ENCODE measurements around the gene OGDH. TPM values are rescaled to one million over a fixed set of nuclear protein-coding genes. Genes with fewer than 3 reads are reported as not detected.

The OGDH gene
- total RNA-seq, 1 donor from 2014 or later = 68.0 TPM

- Mint-ChIP-seq H3K27ac (ENCODE audit: unreplicated experiment) (peak overlapping the region; percentile 90), H3K4me3 (ENCODE audit: unreplicated experiment) (peak overlapping the region; percentile 12), H3K27me3 (ENCODE audit: unreplicated experiment) (no peaks in the 10 kb centered on the region), H3K4me1 (ENCODE audit: unreplicated experiment) (peaks cover 47% of the 10 kb centered on the region), H3K9me3 (ENCODE audit: unreplicated experiment) (no peaks in the 10 kb centered on the region), H3K36me3 (ENCODE audit: unreplicated experiment) (peaks cover 8% of the 10 kb centered on the region)
- DNase-seq (ENCODE audit: extremely low spot score, unreplicated experiment) = no peak
- no peak for TF ChIP-seq CTCF (IDR thresholded peaks at IDR 0.05)
Measured at GRCh38 chr7:44631458-44632115, 25.2 kb downstream of the OGDH start.

- TF ChIP-seq CTCF (IDR thresholded peaks at IDR 0.05) = no peak
- Mint-ChIP-seq H3K4me3 (ENCODE audit: unreplicated experiment) (no peak overlapping the region), H3K9me3 (ENCODE audit: unreplicated experiment) (no peaks in the 10 kb centered on the region), H3K4me1 (ENCODE audit: unreplicated experiment) (peaks cover 48% of the 10 kb centered on the region), H3K27me3 (ENCODE audit: unreplicated experiment) (no peaks in the 10 kb centered on the region), H3K36me3 (ENCODE audit: unreplicated experiment) (peaks cover 8% of the 10 kb centered on the region), H3K27ac (ENCODE audit: unreplicated experiment) (peak overlapping the region; percentile 90)
- DNase-seq (ENCODE audit: extremely low spot score, unreplicated experiment) = no peak
Measured at GRCh38 chr7:44632196-44632595, 25.8 kb downstream of the OGDH start.

GRCh38 chr7:44633254-44634186 is 27.1 kb downstream of the OGDH start:
- peaks cover 8% of the 10 kb centered on the region for H3K36me3 Mint-ChIP-seq (ENCODE audit: unreplicated experiment)
- H3K4me1 Mint-ChIP-seq (ENCODE audit: unreplicated experiment) = peaks cover 57% of the 10 kb centered on the region

GRCh38 chr7:44634187-44634838 is 27.9 kb downstream of the OGDH start:
- Mint-ChIP-seq H3K9me3 (ENCODE audit: unreplicated experiment) (no peaks in the 10 kb centered on the region), H3K27me3 (ENCODE audit: unreplicated experiment) (no peaks in the 10 kb centered on the region), H3K36me3 (ENCODE audit: unreplicated experiment) (peaks cover 4% of the 10 kb centered on the region), H3K4me3 (ENCODE audit: unreplicated experiment) (no peak overlapping the region), H3K4me1 (ENCODE audit: unreplicated experiment) (peaks cover 63% of the 10 kb centered on the region), H3K27ac (ENCODE audit: unreplicated experiment) (peak overlapping the region; percentile 85)
- no peak for DNase-seq (ENCODE audit: extremely low spot score, unreplicated experiment)
- no peak for TF ChIP-seq CTCF (IDR thresholded peaks at IDR 0.05)

More at GRCh38 chr7:44633254-44634186, 27.1 kb downstream of the OGDH start:
- no peak for TF ChIP-seq CTCF (IDR thresholded peaks at IDR 0.05)
- no peaks in the 10 kb centered on the region for H3K27me3 Mint-ChIP-seq (ENCODE audit: unreplicated experiment)
- peak overlapping the region; percentile 85 for H3K27ac Mint-ChIP-seq (ENCODE audit: unreplicated experiment)
- no peak for DNase-seq (ENCODE audit: extremely low spot score, unreplicated experiment)
- H3K9me3 Mint-ChIP-seq (ENCODE audit: unreplicated experiment) = no peaks in the 10 kb centered on the region
- no peak overlapping the region for H3K4me3 Mint-ChIP-seq (ENCODE audit: unreplicated experiment)
